K562 (cell line): ENCODE measurements around the gene FZD4. TPM values are rescaled to one million over a fixed set of nuclear protein-coding genes. Genes with fewer than 3 reads are reported as not detected.

ENCODE experiments used
- CC2D1A ChIP-seq: fragments of 450-650 bp; IDR thresholded peaks from 2 replicates; pipeline ENCODE4 v1.6.1; 2017; ENCODE audit warnings: mild to moderate bottlenecking
- ERF ChIP-seq: fragments of 450-650 bp; formaldehyde crosslinking; IDR thresholded peaks from 2 replicates; pipeline ENCODE4 v1.4.0; 2020; ENCODE audit warnings: mild to moderate bottlenecking, mixed read lengths
- GTF2E2 ChIP-seq: fragments of 200-800 bp; sonication (Bioruptor generic); IDR thresholded peaks from 2 replicates; pipeline ENCODE4 v1.6.1; 2016; ENCODE audit warnings: missing genetic modification characterization, missing compliant biosample characterization
- IFI16 ChIP-seq: fragments of 250-450 bp; sonication (Bioruptor Pico); IDR thresholded peaks from 2 replicates; pipeline ENCODE4 v2.1.2; 2022; ENCODE audit warnings: mild to moderate bottlenecking, inconsistent platforms
- JUNB ChIP-seq: fragments of 450-650 bp; formaldehyde crosslinking; conservative IDR thresholded peaks from 2 replicates; pipeline ENCODE4 v1.4.0; 2020; ENCODE audit warnings: mild to moderate bottlenecking
- JUND ChIP-seq, 2 experiments: IDR thresholded peaks; 2 replicates in 1 of 2; 3 replicates in 1 of 2; pipeline ENCODE4 v1.6.1; 2011; ENCODE audit warnings: borderline replicate concordance in 2 of 2, low read depth in 2 of 2, low read length in 2 of 2, improper control_type of control experiment in 1 of 2, missing biosample characterization in 1 of 2, missing genetic modification characterization in 1 of 2, missing genetic modification reagents in 1 of 2
- MITF ChIP-seq: IDR thresholded peaks from 2 replicates; pipeline ENCODE4 v1.6.1; 2014; ENCODE audit warnings: antibody characterized with exemption
- NFE2 ChIP-seq: IDR thresholded peaks from 2 replicates; pipeline ENCODE4 v1.6.1; 2014; ENCODE audit warnings: antibody characterized with exemption, low read depth
- NFIC ChIP-seq: fragments of 450-650 bp; IDR thresholded peaks from 2 replicates; pipeline ENCODE4 v1.6.1; 2017; ENCODE audit warnings: mild to moderate bottlenecking, inconsistent platforms
- NUFIP1 ChIP-seq: fragments of 450-650 bp; IDR thresholded peaks from 2 replicates; pipeline ENCODE4 v1.6.1; 2018; ENCODE audit not compliant: partially characterized antibody
- TBP ChIP-seq: optimal IDR thresholded peaks from 2 replicates; pipeline ENCODE3; 2011; ENCODE audit warnings: low read depth, low read length, improper control_type of control experiment
- TEAD4 ChIP-seq, 2 experiments: sonication (generic) in 1 of 2; formaldehyde crosslinking in 1 of 2; IDR thresholded peaks; 2 replicates each; pipeline versions ENCODE4 v1.6.1 to v1.8.0; 2012 to 2022; ENCODE audit warnings: borderline replicate concordance in 1 of 2, inconsistent platforms in 1 of 2, low read length in 1 of 2, mild to moderate bottlenecking in 1 of 2, missing genetic modification reagents in 1 of 2
- THAP7 ChIP-seq: fragments of 250-450 bp; sonication (Bioruptor Pico); IDR thresholded peaks from 2 replicates; pipeline ENCODE4 v1.5.0; 2021
- ZBTB49 ChIP-seq: sonication (generic); formaldehyde crosslinking; IDR thresholded peaks from 2 replicates; pipeline ENCODE4 v1.8.0; 2022; ENCODE audit warnings: missing genetic modification reagents, mild to moderate bottlenecking, borderline replicate concordance
- ZBTB7A ChIP-seq: IDR thresholded peaks from 2 replicates; pipeline ENCODE4 v1.6.1; 2011; ENCODE audit warnings: low read depth, mild to moderate bottlenecking, low read length, moderate library complexity, borderline replicate concordance; ENCODE audit not compliant: control insufficient read depth
- ZFP36 ChIP-seq: fragments of 150-350 bp; IDR thresholded peaks from 2 replicates; pipeline ENCODE4 v1.6.1; 2018; ENCODE audit warnings: low read length, low read depth; ENCODE audit not compliant: partially characterized antibody
- ZNF696 ChIP-seq: fragments of 250-450 bp; sonication (Bioruptor Pico); conservative IDR thresholded peaks from 2 replicates; pipeline ENCODE4 v1.4.0; 2020; ENCODE audit warnings: mild to moderate bottlenecking, moderate library complexity
- ZNF766 ChIP-seq: fragments of 200-800 bp; sonication (Bioruptor generic); conservative IDR thresholded peaks from 2 replicates; pipeline ENCODE4 v1.6.1; 2016; ENCODE audit warnings: missing genetic modification characterization, missing compliant biosample characterization
- ZNF778 ChIP-seq: fragments of 450-650 bp; formaldehyde crosslinking; IDR thresholded peaks from 2 replicates; pipeline ENCODE4 v1.4.0; 2020; ENCODE audit warnings: mild to moderate bottlenecking, moderate library complexity
- ZSCAN32 ChIP-seq: fragments of 450-650 bp; formaldehyde crosslinking; IDR thresholded peaks from 2 replicates; pipeline ENCODE4 v1.4.0; 2020; ENCODE audit warnings: mild to moderate bottlenecking, moderate library complexity
- polyA plus RNA-seq, 8 experiments: library from polyadenylated mRNA; depleted of rRNA in 4 of 8; stranded (reverse) in 5 of 8; unstranded in 3 of 8; fragments of >200 nt; fragmentation: Nextera tagmentation in 2 of 8; fragmentation: Illumina TruSeq in 1 of 8; extraction: Ambion mirVana in 2 of 8; extraction: Trizol in 1 of 8; gene quantifications; 2 replicates each; pipeline versions ENCODE4 v1.2.1 to v1.2.3, GENCODE V29; 2011 to 2014; ENCODE audit warnings: inconsistent platforms in 1 of 8, missing spikeins in 1 of 8
- total RNA-seq, 7 experiments: library from RNA; depleted of rRNA in 6 of 7; stranded (reverse); fragments of >200 nt in 6 of 7; fragmentation: Illumina TruSeq in 2 of 7; extraction: Trizol in 2 of 7; gene quantifications; 2 replicates each; pipeline versions ENCODE4 v1.2.1 to v1.2.3, GENCODE V29; 2011 to 2021; ENCODE audit warnings: low replicate concordance in 1 of 7
- TF ChIP-seq, protein P1 (sequence below): sonication (generic); formaldehyde crosslinking; IDR thresholded peaks from 2 replicates; pipeline ENCODE4 v1.8.1; 2022; ENCODE audit warnings: missing genetic modification reagents

FZD4 gene
- total and polyA plus RNA-seq, 9 of the 15 experiments (the other 6 are each of a cell fraction or from before 2014, with no cell fraction given), result 1.2 to 7.9 (median 5.8) TPM

DNA sequence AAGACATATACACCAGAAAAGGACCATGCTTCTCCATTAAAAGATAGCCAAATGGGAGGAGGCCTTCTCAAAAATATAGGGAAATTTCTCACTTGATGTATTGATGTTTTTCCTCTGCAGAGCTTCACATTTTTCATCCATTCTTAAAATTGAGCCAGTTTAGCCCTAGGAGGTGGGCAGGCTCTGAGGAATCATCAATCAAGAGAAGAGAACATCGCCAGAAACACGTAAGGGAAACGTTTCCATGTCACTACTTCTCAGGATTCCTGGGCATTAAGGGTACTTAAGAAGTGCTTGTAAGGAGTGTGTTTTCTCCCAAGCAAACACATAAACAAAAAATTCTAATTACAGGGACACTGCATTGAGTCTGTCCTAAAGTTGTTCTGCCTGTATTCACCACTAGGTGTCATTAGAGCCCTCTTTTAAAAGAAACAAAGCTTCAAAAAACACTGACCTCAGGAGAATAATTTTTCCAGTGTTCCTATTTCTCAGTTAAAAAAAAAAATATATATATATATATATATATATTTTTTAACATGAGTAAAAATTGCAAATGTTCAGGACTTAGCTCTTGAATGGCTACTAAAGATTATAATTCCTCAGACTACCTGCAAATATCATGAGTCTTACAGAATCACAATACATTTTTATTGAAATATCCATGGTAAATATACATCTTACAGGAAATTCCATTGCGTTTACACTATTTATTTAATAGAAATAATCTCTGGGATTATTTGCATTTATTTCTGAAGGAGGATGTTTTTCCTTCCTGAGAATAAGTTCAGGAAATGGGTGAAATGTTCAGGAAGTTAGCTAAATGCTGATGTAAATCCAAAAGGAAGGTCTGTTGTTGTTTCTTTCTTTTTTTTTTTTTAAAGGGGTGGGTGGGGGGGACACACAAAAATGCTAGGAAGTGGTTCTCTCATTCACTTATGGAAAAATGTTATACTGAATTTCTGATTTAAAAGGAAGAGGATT lies 16.0 kb downstream of the FZD4 start (continued):
- TF ChIP-seq NFE2 (no peak), ZFP36 (no peak), JUNB (CRISPR knock-in tag) (no peak), MITF (no peak), ZNF766 (CRISPR knock-in tag) (no peak), JUND (IDR thresholded peaks at IDR 0.05; ENCODE audit: borderline replicate concordance, low read depth, low read length) (no peak), JUND (tag; IDR thresholded peaks at IDR 0.05; ENCODE audit: borderline replicate concordance, low read depth, low read length) (0 out of 3 replicates have a peak, but pooled peaks have one; percentile 12), TEAD4 (IDR thresholded peaks at IDR 0.05; ENCODE audit: low read length) (peak; percentile 22; the same call in 1 of the 2 replicates), TEAD4 (CRISPR knock-in tag; IDR thresholded peaks at IDR 0.05; ENCODE audit: borderline replicate concordance) (no peak), TBP (peak; percentile 4), IFI16 (CRISPR knock-in tag) (no peak), ZNF778 (CRISPR knock-in tag) (no peak), GTF2E2 (tag) (0 out of 2 replicates have a peak, but pooled peaks have one; percentile 64), ZBTB7A (no peak), NUFIP1 (no peak), ERF (CRISPR knock-in tag) (0 out of 2 replicates have a peak, but pooled peaks have one; percentile 37), ZBTB49 (CRISPR knock-in tag) (no peak), NFIC (no peak), ZNF696 (0 out of 2 replicates have a peak, but pooled peaks have one; percentile 34), CC2D1A (no peak), THAP7 (no peak), ZSCAN32 (no peak)
- TF ChIP-seq, protein P1, sequence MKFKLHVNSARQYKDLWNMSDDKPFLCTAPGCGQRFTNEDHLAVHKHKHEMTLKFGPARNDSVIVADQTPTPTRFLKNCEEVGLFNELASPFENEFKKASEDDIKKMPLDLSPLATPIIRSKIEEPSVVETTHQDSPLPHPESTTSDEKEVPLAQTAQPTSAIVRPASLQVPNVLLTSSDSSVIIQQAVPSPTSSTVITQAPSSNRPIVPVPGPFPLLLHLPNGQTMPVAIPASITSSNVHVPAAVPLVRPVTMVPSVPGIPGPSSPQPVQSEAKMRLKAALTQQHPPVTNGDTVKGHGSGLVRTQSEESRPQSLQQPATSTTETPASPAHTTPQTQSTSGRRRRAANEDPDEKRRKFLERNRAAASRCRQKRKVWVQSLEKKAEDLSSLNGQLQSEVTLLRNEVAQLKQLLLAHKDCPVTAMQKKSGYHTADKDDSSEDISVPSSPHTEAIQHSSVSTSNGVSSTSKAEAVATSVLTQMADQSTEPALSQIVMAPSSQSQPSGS (CRISPR knock-in tag), result no peak
